ENCODE data around the gene CLDND2. TPM values are rescaled to one million over a fixed set of nuclear protein-coding genes. Genes with fewer than 3 reads are reported as not detected.
A peak's percentile ranks its signal among the peaks of the same experiment; 100 is the strongest.

The CLDND2 gene
- total and polyA plus RNA-seq, 10 donors: 0.36 to 4.9 (median 2.5) TPM; not detected in 2

DNA sequence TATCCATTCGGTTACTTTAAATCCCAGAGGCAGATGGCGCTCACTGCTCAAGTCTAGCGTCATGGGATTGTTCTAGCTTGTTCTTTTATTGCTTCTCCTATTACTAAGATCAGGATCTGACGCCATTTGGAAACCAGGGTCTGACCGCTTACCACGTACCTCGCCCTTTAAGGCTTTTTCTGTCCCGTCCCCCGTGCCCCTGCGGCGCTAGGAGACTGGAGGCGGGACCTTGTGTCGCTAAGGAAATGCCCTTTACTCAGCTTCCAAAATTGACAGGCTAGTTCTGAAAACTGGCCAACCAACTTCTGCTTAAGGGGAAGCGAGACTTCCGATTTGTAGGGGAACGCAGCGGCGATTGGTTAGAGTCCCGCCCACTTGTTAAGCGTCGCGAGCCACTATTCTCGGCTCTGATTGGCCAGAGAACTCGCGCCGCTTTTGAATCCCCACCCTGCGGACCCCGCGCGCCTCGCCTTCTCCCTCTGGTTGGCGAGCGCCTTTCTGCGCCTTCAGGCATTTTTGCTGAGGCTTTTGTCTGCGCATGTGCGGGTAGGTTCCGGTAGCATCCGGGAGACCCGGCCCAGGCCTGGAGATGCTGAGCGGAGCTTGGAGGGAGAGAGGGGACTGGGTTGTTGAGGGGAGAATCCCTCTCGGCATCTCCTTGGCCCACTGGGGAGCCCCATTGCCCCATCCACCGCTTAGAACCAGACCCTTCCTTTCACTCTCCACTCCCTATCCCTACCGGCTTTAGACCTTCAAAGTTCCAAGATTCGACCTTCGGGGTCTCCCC lies 25.4 kb upstream of the CLDND2 start:
- intact Hi-C loops (cut with DNase I; ENCODE audit: low total_unique reads): loop anchor here (10.0 kb wide), 1 partner anchor 49 kb away; the partner anchor contains the start of gene VSIG10L
- TF ChIP-seq, protein P1, sequence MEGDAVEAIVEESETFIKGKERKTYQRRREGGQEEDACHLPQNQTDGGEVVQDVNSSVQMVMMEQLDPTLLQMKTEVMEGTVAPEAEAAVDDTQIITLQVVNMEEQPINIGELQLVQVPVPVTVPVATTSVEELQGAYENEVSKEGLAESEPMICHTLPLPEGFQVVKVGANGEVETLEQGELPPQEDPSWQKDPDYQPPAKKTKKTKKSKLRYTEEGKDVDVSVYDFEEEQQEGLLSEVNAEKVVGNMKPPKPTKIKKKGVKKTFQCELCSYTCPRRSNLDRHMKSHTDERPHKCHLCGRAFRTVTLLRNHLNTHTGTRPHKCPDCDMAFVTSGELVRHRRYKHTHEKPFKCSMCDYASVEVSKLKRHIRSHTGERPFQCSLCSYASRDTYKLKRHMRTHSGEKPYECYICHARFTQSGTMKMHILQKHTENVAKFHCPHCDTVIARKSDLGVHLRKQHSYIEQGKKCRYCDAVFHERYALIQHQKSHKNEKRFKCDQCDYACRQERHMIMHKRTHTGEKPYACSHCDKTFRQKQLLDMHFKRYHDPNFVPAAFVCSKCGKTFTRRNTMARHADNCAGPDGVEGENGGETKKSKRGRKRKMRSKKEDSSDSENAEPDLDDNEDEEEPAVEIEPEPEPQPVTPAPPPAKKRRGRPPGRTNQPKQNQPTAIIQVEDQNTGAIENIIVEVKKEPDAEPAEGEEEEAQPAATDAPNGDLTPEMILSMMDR (IDR thresholded peaks at IDR 0.05 in 8 of 11, conservative IDR thresholded peaks at IDR 0.05 in 3 of 11): peak in 3 of 11 experiments; percentile 7 to 39 (median 17)
- no peak for TF ChIP-seq POLR2A (IDR thresholded peaks at IDR 0.05)
- TF ChIP-seq POLR2AphosphoS5 (IDR thresholded peaks at IDR 0.05): peak; percentile 66 to 73 (median 70)

DNA sequence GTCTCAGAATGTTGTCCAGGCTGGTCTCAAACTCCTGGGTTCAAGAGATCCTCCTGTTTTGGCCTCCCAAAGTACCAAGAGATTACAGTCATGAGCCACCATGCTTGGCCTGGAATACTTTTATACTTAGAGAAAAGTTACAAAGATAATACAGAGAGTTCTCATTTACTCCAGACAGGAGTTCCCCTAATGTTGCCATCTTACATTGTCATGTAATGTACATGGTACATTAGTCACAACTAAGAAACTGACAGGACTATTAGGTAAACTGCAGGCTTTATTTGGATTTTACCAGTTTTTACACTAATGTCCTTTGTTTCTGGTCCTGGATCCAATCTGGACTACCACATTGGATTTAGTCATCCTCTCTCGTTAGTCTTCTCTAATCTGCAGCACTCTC lies 23.9 kb upstream of the CLDND2 start:
- TF ChIP-seq POLR2A (IDR thresholded peaks at IDR 0.05) (no peak), POLR2AphosphoS5 (IDR thresholded peaks at IDR 0.05) (no peak)
- TF ChIP-seq, protein P1 (IDR thresholded peaks at IDR 0.05 in 8 of 11, conservative IDR thresholded peaks at IDR 0.05 in 3 of 11): no peak
- DNase-seq: no peak
- H3K36me3 ChIP-seq: no peaks in the 10 kb centered on the region
- peaks cover 4 to 47% (median 27%) of the 10 kb centered on the region in 6 donors for H3K4me1 ChIP-seq
- no peaks in the 10 kb centered on the region for H3K9me3 ChIP-seq
- no peak overlapping the region for H3K4me3 ChIP-seq
- H3K27me3 ChIP-seq (replicated peaks in 1 of 7): peaks cover 0 to 4% (median 0%) of the 10 kb centered on the region in 7 donors
- intact Hi-C loops (cut with DNase I; ENCODE audit: low total_unique reads): loop anchor here (10.0 kb wide), 1 partner anchor 48 kb away; the partner anchor contains the start of gene VSIG10L
- H3K27ac ChIP-seq: no peak overlapping the region
- 67 to 97% (median 82%) methylated on average over 1 of the region's 1 CpG for WGBS, 5 donors

More for the DNA sequence above, 25.4 kb upstream of the CLDND2 start:
- WGBS, 5 donors: 2 to 7% (median 3%) methylated on average over 20 to 45 of the region's 45 CpGs
- Histone ChIP-seq H3K36me3 (no peaks in the 10 kb centered on the region), H3K4me3 (peak overlapping the region; percentile 16 to 66 (median 34)), H3K27ac (peak overlapping the region; percentile 76 to 89 (median 83)), H3K9me3 (no peaks in the 10 kb centered on the region), H3K4me1 (peaks cover 4 to 56% (median 27%) of the 10 kb centered on the region in 6 donors), H3K27me3 (replicated peaks in 1 of 7) (peaks cover 0 to 4% (median 0%) of the 10 kb centered on the region in 7 donors)
- DNase-seq: peak; percentile 95

GRCh38 chr19:51391073-51391611 lies 22.3 kb upstream of the CLDND2 start:
- Histone ChIP-seq H3K36me3 (no peaks in the 10 kb centered on the region), H3K4me3 (peak overlapping the region in 1 of 8 donors; percentile 41), H3K4me1 (peaks cover 4 to 46% (median 27%) of the 10 kb centered on the region in 6 donors), H3K9me3 (no peaks in the 10 kb centered on the region), H3K27me3 (replicated peaks in 1 of 7) (peaks cover 0 to 4% (median 0%) of the 10 kb centered on the region in 7 donors), H3K27ac (peak overlapping the region in 4 of 8 donors; percentile 46 to 74 (median 54))
- intact Hi-C loops (cut with DNase I; ENCODE audit: low total_unique reads): loop anchor here (10.0 kb wide), 1 partner anchor 46 kb away; the partner anchor contains the start of gene VSIG10L
- 59 to 64% (median 62%) methylated on average over 8 of the region's 8 CpGs for WGBS, 5 donors
- DNase-seq: no peak
- TF ChIP-seq POLR2AphosphoS5 (IDR thresholded peaks at IDR 0.05) (no peak), POLR2A (IDR thresholded peaks at IDR 0.05) (no peak)

DNA sequence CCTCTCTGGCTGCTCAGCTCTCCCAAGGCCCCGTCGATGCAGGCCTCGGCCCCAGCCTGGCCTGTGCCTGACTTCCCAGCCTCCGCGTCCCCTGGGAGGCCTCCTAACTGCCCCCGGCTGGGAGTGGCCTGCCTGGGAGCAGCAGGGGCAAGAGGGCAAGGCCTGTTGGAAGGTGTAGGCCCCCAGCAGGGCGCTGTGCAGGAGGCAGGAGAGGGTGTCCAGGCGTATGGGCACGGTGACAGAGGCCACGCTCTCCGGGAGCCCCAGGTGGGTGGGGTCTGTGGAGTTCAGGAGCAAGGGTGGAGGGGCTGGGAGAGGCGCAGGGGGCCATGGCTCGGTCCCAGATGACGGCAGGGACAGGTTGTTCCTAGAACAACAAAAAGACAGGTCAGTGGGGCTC lies 20.3 kb upstream of the CLDND2 start:
- DNase-seq: peak; percentile 58
- no peak for TF ChIP-seq POLR2AphosphoS5 (IDR thresholded peaks at IDR 0.05)
- no peak for TF ChIP-seq POLR2A (IDR thresholded peaks at IDR 0.05)
- TF ChIP-seq, protein P1 (IDR thresholded peaks at IDR 0.05 in 8 of 11, conservative IDR thresholded peaks at IDR 0.05 in 3 of 11): no peak
- peaks cover 0 to 26% (median 9%) of the 10 kb centered on the region in 6 donors for H3K4me1 ChIP-seq
- H3K9me3 ChIP-seq: no peaks in the 10 kb centered on the region
- peaks cover 0 to 4% (median 0%) of the 10 kb centered on the region in 7 donors for H3K27me3 ChIP-seq (replicated peaks in 1 of 7)
- intact Hi-C loops (cut with DNase I; ENCODE audit: low total_unique reads): no loop called here
- H3K4me3 ChIP-seq: no peak overlapping the region
- peak overlapping the region in 1 of 8 donors; percentile 1 for H3K27ac ChIP-seq
- 85 to 96% (median 90%) methylated on average over 9 to 14 of the region's 14 CpGs for WGBS, 5 donors
- no peaks in the 10 kb centered on the region for H3K36me3 ChIP-seq

Measured in spleen (tissue), 11 donors.